OCI-M2 (cell line): ENCODE data around the gene IL1RAPL1.

Experiments
- DNase-seq: peaks from one replicate; lab custom pipeline; 2025; ENCODE audit not compliant: unreplicated experiment; lab: John Stamatoyannopoulos, UW

Gene IL1RAPL1

DNA sequence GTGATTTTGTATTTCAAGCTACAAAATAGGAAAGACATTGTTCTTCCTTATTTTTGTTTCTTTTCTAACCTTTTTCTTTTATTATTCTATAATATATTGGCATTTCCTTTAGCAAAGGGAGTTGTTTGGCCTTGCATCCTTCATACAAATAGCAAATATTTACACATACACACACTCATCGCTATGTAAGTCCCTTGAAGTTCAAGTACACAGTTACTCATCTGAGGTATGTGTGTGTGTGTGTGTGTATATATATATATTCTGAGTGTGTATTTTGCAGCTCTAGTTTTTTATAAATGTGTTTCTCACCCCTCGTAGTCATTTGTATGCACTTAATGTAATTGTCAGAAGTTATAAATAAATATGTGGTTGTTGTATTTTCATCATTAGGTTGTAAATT lies 903.4 kb downstream of the IL1RAPL1 start:
- no peak for DNase-seq

DNA sequence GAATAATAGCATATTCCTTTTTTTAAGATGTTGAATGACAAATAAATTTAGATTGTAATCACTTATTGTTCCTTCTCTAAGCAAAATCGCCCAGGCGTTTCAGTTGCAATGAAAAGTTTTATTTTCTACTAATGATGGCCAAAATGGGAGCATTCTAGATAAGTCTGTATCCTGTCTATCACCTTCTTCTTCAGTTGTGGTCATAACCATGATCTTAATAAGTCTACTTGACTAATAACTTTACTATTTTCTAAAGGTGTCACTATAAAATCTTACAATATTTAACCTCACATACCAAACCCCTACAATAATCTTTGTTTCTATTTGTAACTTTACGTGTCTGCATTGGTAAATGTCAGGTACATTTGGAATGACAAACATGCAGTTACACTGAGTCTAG lies 904.4 kb downstream of the IL1RAPL1 start:
- DNase-seq = no peak

DNA sequence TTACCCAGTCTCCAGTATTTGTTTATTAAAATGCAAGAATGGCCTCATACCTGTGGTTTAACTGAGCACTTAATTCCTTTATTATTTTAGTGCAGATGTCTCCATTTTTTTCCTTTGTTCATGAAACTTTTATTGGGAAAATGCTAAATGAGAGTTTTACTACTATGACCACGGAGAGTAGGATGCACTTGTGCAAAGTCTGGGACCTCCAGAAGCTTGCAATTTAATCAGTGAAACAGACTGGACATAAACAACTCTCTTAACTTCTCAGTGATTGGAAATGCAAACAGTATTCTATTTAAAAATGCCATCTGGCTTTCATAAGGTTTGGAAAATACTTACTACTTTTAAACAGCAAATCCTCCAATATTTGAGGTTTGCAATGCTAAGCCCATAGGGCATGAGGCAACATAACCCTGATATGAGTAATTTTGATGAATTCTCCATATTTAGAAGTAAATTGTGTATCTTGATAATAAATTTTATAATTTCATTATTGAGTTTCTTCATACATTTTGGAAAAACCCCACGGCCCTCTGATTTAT lies 909.5 kb downstream of the IL1RAPL1 start:
- DNase-seq = no peak

DNA sequence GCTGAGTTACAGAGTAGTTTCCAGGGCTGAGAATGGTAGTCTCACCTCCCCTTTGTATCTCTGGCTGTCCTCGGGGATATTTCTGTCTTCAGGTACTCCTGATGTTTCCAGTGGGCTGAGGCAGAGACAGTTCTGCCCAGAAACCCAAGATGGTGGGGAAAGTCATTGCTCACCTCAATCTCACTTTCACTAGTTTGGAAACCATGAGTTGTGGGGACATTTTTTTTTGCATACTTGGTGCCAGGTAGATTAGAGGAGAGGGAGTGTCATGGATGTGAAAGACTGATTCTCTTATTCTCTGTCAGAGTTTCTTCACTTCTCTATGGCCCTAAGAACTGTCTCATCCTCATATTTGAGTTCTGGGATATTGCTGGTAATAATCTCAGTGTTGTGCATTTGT lies 919.5 kb downstream of the IL1RAPL1 start:
- no peak for DNase-seq

DNA sequence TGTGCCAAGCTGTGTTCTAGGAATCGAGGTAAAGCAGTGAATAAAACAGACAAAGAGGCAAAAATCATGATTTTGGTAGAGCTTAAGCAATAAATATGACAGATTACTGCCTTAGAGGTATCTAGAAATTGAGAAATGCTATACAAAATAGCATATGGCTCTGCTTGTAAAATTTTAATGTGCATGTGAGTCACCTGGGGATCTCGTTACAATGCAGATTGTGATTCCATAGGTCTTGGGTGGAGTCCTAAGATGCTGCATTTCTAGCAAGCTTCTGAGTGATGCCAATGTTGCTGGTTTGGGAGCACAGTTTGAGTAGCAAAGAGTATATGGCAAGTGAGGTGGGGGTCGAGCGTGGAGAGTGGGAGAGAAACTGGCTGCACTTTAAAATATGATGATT lies 930.9 kb downstream of the IL1RAPL1 start:
- no peak for DNase-seq

DNA sequence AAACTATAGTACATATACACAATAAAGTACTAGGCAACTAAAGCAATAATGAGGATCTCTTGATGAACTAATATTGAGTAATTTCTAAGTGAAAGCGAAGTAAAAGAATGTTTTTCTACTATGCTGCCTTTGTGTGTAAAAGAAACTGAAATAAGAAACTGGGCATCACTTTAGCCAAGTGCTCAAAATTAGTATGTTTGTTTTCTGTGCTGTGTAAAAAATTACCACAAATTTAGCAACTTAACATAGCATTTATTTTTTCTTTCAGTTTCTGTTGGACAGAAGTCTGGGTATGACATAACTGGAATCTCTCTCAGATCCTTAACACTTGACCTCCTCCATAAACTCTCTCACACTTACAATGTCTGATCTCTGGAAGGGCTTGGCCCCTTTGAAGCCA lies 941.0 kb downstream of the IL1RAPL1 start:
- DNase-seq = no peak

DNA sequence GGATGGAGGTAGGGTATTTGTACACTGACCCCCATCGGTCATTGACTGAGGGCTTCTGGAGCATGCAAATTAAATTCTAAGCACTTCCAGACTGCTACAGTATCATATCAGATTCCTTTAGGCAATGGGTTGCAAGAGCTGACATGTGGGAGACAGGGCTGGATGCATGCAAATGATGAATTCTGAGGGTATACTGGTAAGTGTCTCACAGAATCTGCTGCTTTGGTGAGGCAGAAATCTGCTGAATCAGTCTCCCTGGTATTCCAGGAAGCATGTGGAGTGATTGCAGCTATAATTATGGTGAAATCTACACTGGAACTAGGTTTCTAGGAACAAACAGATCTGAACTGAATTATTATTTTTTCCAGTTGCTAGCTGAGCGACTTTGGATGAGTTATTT lies 943.3 kb downstream of the IL1RAPL1 start:
- no peak for DNase-seq

DNA sequence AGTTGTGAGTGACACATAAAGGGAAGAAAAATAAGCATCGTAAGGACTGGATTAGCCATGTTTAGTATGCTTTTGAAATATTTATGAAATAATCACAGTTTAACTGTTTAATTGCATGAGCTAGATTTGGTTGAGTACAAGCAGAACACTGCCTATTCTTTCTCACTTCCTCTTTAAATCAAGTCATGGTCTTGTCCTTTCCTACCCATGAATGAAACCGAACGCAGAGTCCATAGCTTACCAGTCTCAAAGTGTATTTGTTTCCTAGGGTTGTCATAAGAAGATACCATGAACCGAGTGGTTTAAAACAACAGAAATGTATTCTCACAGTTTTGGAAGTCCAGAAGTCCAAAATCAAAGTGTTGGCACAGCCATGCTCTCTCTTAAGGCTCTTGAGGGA lies 944.1 kb downstream of the IL1RAPL1 start:
- DNase-seq = no peak

DNA sequence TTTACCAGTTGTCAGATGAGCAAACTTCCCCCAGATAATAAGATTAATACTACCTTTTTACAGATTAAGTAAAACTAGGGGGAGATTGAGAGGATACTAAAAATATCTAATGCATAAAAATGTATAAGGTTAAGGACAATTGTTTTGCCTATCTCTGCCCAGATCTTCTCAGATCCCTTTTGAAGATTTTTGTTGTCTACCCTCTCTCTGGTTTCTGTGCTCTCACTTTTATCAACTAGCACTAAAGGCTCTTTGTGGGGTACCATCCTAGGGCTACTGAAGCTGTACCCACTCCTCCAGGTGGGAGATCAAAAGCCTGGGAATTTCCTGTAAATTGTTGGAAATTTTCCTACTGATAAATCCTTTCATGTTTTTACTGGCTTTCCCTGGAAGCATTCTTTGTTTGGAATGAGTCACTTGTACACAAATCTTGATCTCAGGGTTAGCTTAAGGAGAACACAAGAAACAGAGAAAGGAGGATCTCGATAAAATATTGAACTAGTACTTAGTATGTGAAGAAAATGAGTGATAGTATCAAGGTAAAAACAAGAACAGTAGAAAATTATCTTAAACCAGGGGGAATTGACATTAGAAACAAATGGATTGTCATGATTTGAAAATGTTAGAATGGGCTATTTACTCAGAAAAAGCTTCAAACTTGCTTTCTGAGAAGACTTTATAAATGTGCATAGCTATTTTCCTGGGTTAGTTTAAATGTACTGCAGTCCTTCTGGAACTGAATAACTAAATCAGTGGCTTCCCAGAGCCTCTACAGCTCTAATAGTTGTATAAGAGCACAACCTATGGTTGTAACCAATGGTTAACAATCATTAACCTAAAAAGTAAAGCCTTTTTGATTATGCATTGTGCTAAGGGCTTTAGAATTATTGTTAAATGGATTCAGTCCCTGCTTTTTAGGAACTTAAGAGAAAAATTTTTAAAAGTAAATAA lies 948.2 kb downstream of the IL1RAPL1 start:
- DNase-seq = no peak

DNA sequence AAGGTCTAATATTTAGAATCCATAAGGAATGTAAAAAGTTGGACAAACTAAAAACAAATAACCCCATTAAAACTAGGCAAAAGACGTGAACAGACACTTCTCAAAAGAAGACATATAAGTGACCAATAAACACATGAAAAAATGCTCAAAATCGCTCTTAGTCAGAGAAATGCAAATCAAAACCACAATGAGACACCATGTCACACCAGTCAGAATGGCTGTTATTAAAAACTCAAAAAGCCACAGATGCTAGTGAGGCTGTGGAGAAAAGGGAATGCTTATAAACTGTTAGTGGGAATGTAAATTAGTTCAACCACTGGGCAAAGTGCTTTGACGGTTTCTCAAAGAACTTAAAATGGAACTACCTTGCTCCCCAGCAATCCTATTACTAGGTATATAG lies 953.8 kb downstream of the IL1RAPL1 start:
- no peak for DNase-seq

DNA sequence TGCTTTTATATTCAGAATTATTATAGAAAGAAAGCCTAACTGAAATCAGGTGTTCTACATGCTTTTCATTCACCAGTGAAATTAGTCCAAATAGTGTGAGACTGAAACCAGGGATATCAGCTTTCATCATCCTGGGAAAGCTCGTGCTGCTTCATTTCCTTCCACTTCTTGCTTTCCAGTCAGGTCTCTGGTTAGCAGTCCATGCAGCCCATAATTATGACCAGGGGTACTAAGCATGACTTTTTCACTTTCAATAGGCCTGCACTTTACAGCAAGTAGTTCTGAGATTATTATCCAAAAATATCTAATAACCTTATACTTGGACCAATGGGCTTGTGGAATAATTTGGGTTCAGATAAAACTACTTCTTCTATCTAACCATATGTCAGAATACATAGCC lies 954.9 kb downstream of the IL1RAPL1 start:
- no peak for DNase-seq

DNA sequence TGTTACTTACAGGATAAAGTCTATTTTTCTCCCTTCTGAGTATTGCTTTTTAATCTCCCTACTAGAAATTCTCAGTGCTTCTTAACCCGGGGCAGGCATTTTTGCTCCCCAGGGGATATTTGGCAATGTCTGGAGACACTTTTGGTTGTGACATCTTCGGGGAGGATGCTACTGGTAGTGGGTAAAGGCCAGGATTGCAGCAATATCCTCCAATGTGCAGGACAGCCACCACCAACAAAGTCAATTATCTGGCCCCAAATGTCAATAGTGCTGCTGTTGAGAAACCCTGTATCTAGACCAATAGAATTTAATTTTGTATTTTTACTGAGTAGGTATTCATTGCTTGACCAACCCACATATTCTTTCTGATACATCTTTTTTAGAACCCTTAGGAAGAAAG lies 958.6 kb downstream of the IL1RAPL1 start:
- DNase-seq = no peak

DNA sequence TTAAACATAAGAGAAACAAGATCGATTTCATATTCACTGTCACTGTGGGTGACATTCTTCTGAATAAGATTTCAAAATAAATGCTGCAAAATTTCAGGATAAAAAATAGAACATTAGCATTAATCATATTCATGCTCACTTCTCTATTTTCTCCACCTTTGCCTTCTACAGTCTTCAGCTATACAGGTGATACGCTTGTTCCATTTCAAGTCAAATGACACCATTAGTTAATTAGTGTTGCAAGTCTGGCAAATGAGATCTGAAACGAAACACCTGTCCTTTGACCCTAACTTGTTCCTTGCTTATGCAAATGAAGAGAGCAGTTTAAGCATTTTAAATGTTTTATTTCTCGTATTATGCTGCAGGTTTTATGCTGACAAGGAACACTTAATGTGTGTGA lies 960.6 kb downstream of the IL1RAPL1 start:
- DNase-seq = no peak

DNA sequence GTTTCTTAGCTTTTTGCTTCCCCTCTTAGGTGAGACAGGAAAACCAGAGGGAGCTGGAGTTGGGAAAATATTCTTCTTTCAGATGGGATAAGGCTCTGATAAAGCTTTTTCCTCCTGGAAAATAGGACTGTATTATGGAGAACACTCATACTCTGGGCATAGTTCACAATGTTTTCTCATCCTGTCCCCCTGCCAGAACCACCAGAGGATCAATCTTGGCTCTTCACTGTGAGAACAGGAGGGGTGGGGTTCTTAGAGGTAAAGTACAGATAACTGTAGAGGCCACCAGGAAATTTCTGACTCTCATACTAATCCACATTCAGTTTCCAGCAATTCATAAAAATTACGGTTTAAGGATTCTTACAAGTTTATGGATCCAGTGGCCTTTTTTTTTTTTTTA lies 966.3 kb downstream of the IL1RAPL1 start:
- DNase-seq = no peak

DNA sequence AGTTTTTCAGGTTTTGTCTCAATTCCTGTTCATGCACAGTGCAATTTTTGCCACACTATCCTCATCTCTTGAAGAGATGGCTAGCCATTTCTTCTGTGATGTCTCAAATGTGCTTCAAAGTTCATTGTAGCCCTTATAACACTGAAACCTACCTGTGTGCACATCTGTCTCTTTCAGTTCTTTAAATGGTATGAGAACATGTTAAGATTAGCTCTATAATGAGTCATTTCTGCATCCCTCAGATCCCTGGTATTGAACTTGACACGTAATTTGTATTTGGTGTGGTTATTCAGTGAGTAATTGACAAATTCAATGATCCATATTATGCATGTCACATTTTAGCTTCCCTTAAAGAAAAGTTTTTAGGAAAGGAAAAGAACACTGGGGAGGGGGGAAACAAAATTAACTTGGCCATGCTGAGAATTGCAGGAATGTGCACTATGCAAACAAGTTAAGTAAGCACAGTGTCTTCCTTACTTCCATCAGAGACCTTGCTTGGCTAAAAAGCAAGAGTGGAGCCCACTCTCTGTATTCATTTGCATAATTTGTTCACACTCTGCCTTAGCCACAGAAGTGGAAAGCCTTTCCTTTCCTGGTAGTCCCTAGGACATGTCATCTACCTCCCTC lies 968.3 kb downstream of the IL1RAPL1 start:
- no peak for DNase-seq

DNA sequence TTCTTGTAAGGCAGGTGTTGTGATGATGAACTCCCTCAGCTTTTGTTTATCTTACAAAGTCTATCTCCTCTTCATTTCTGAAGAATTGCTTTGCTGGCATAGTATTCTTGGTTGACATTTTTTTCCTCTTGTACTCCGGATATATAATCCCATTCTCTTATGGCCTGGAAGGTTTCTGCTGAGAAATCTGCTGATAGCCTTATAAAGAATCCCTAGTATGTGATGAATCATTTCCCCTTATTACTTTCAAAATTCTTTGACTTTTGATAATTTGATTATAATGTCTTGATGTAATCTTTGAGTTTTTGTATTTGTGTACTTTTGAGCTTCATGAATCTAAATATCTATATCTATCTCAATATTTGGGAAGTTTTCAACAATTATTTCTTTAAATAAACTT lies 972.8 kb downstream of the IL1RAPL1 start:
- DNase-seq = no peak

DNA sequence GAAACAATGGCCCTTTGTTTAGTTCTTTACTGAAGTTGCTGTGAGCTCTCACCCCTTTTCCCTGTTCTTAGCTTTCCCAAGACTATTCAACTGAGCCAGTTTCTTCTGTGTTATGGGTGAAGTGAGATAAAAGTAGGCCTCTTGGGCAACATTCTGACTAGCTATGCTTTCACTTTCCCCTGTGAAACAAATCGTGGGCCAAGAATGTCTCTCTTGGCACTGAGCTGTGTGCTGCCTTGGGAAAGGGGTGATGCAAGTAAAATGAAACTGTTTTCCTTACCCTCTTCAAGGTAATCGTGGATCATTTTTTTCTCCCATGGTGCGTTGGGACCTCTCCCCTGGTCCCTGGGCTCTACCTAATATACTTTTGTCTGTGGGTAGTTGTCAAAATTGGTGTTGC lies 974.2 kb downstream of the IL1RAPL1 start:
- DNase-seq = no peak

DNA sequence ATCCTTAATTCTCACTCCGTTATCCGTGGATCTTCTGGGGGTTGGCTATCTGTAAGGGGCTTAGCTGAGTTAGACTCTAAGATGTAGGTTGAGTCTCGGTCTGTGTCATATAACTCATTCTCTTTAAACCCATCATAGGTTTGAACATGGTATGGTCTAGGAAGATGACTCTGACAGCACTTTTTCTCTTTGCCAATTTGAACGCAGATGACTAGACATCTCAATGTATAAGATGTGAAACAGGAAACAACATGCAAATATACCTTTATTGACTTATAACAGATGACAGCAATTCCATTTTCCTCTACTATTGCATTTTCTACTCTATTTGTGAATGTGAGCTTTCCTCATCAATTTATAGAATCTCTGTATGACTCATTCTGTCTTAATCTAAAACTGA lies 993.3 kb downstream of the IL1RAPL1 start:
- no peak for DNase-seq

DNA sequence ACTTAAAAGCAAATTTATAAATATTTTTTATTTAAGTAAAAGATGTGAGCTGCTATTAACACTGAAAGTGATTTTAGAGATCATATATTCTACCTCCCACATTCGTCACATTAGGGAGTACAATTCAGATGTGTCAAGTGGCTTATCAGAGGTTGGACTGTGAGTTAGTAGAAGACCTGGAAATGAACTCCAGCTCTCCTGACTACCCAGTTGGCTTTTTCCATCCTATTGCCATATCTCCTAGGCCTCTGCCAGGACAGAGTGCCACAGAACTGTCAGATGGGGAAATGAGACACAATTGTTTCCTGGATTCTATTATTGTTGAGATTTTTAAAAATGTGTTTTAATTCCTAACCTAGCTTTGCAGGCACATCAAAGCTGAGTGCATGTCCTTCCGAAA lies 994.0 kb downstream of the IL1RAPL1 start:
- no peak for DNase-seq

DNA sequence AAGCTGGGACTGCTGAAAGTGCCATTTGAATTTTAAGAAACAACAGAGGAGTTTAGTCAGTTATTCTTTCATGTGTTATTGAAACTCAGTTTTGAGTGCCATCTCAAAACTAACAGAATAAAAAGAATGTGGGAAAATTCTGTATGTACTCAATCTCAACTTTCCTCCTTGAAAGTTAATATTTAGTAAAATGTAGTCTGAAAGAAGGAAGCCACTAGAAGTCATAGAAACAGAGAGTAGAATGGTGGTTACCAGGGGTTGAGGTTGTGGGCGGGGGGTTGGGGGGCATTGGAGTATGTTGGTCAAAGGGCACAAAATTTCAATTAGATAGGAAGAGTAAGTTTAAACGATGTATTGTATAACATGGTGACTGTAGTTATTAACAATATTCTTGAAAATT lies 999.9 kb downstream of the IL1RAPL1 start:
- no peak for DNase-seq

DNA sequence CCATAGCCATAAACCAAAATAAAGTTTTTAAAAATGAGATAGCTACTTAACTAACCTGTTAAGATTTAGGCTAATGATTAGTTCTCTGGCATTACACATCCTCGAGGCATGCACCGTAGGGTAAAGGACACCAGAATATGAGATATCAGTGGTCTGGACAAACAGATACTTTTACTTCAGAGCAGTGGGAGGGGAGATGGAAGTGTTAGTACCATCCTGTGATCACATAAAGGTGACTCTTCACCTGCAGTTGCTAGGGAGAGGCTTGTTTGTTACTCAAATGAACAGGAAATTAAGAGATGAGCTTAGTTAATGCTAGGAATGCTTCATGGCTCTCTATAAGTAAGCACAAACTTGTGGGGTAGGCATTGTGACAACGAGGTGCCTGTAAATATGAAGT lies 1003.7 kb downstream of the IL1RAPL1 start:
- DNase-seq = no peak

DNA sequence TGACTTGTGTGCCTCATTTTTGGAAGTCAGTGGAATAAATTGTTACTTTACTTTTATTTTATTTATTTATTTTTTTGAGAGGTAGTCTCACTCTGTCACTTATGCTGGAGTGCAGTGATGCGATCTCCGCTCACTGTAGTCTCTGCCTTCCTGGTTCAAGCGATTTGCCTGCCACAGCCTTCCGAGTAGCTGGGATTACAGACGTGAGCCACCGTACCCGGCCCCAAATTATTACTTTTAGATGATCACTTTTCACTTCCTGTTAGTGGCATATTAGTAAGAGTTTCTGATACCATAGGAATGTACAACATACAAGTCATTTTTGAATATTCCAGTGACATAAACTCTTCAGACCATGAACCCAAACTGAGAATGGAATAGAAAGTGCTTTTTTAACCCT lies 1017.1 kb downstream of the IL1RAPL1 start:
- no peak for DNase-seq
